ENCODE measurements around the gene LCE4A. TPM values are rescaled to one million over a fixed set of nuclear protein-coding genes. Genes with fewer than 3 reads are reported as not detected.

Gene LCE4A
- total and polyA plus RNA-seq, 10 of the 15 experiments (the other 5 are each of a cell fraction or from before 2014, with no cell fraction given): not detected

GRCh38 chr1:152728986-152729385 lies 21.0 kb downstream of the LCE4A start:
- Histone ChIP-seq H3K36me3 (ENCODE audit: control insufficient read depth in 2 of 2, insufficient read depth in 2 of 2, low read length in 1 of 2) (no peaks in the 10 kb centered on the region), H4K20me1 (ENCODE audit: control insufficient read depth, insufficient read depth) (no peaks in the 10 kb centered on the region), H3K4me3 (no peak overlapping the region), H3K4me1 (ENCODE audit: control insufficient read depth, insufficient read depth, low read length) (no peaks in the 10 kb centered on the region), H2AFZ (ENCODE audit: control insufficient read depth, low read depth, low read length) (no peak overlapping the region), H3K79me2 (ENCODE audit: control insufficient read depth, insufficient read depth, low read length) (no peaks in the 10 kb centered on the region), H3K9ac (ENCODE audit: control insufficient read depth, insufficient read depth, low read length) (no peak overlapping the region), H3K9me3 (replicated peaks; ENCODE audit: control insufficient read depth, insufficient read depth, low read length) (no peaks in the 10 kb centered on the region), H3K4me2 (ENCODE audit: control insufficient read depth, insufficient read depth) (no peak overlapping the region), H3K27ac (ENCODE audit: control insufficient read depth, insufficient read depth) (no peak overlapping the region), H3K27me3 (replicated peaks in 1 of 2; ENCODE audit: control insufficient read depth in 2 of 2, insufficient read depth in 2 of 2, low read length in 1 of 2) (no peaks in the 10 kb centered on the region)
- TF ChIP-seq RAD51 (IDR thresholded peaks at IDR 0.05): no peak
- no peak for TF ChIP-seq E2F8 (IDR thresholded peaks at IDR 0.05; ENCODE audit: low read depth, partially characterized antibody)
- no peak for TF ChIP-seq NRF1 (conservative IDR thresholded peaks at IDR 0.05; ENCODE audit: low read depth, low read length)
- TF ChIP-seq BHLHE40 (IDR thresholded peaks at IDR 0.05; ENCODE audit: borderline replicate concordance in 1 of 2, low read depth in 2 of 2, low read length in 1 of 2): no peak
- no peak for TF ChIP-seq SKIL (IDR thresholded peaks at IDR 0.05; ENCODE audit: low read depth, poor library complexity, severe bottlenecking)
- TF ChIP-seq RFX5 (IDR thresholded peaks at IDR 0.05; ENCODE audit: low read depth, low read length): no peak
- TF ChIP-seq, protein P1, sequence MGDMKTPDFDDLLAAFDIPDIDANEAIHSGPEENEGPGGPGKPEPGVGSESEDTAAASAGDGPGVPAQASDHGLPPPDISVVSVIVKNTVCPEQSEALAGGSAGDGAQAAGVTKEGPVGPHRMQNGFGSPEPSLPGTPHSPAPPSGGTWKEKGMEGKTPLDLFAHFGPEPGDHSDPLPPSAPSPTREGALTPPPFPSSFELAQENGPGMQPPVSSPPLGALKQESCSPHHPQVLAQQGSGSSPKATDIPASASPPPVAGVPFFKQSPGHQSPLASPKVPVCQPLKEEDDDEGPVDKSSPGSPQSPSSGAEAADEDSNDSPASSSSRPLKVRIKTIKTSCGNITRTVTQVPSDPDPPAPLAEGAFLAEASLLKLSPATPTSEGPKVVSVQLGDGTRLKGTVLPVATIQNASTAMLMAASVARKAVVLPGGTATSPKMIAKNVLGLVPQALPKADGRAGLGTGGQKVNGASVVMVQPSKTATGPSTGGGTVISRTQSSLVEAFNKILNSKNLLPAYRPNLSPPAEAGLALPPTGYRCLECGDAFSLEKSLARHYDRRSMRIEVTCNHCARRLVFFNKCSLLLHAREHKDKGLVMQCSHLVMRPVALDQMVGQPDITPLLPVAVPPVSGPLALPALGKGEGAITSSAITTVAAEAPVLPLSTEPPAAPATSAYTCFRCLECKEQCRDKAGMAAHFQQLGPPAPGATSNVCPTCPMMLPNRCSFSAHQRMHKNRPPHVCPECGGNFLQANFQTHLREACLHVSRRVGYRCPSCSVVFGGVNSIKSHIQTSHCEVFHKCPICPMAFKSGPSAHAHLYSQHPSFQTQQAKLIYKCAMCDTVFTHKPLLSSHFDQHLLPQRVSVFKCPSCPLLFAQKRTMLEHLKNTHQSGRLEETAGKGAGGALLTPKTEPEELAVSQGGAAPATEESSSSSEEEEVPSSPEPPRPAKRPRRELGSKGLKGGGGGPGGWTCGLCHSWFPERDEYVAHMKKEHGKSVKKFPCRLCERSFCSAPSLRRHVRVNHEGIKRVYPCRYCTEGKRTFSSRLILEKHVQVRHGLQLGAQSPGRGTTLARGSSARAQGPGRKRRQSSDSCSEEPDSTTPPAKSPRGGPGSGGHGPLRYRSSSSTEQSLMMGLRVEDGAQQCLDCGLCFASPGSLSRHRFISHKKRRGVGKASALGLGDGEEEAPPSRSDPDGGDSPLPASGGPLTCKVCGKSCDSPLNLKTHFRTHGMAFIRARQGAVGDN (IDR thresholded peaks at IDR 0.05): no peak
- no peak for TF ChIP-seq TBL1XR1 (IDR thresholded peaks at IDR 0.05; ENCODE audit: low read depth, low read length)
- SMC1A ChIA-PET (ENCODE audit: uncharacterized antibody, unreplicated experiment): no interaction called here
- POLR2A ChIA-PET: no interaction called here
- 5% methylated on average over 1 of the region's 1 CpG for WGBS (ENCODE audit: insufficient coverage, insufficient replicate concordance, low lambda C conversion rate, missing lambda C conversion rate)
- in situ Hi-C loops (cut with MboI) (no loop called here), intact Hi-C loops (cut with micrococcal nuclease; ENCODE audit: unreplicated experiment) (no loop called here)
- FAIRE-seq: no peak
- CTCF ChIA-PET: no interaction called here
- no TSS peak for BruUV-seq (replicated peaks)
- ATAC-seq: no peak
- RAD21 ChIA-PET (ENCODE audit: unreplicated experiment): no interaction called here
- DNase-seq (ENCODE audit: low read depth, low spot score): no peak

All from GM12878 (cell line).